ENCODE data around the gene SNCB. TPM values are rescaled to one million over a fixed set of nuclear protein-coding genes. Genes with fewer than 3 reads are reported as not detected.

Gene SNCB
- total and polyA plus RNA-seq, 2 of the 13 experiments (the other 11 are each of a cell fraction or from before 2014, with no cell fraction given): not detected

DNA sequence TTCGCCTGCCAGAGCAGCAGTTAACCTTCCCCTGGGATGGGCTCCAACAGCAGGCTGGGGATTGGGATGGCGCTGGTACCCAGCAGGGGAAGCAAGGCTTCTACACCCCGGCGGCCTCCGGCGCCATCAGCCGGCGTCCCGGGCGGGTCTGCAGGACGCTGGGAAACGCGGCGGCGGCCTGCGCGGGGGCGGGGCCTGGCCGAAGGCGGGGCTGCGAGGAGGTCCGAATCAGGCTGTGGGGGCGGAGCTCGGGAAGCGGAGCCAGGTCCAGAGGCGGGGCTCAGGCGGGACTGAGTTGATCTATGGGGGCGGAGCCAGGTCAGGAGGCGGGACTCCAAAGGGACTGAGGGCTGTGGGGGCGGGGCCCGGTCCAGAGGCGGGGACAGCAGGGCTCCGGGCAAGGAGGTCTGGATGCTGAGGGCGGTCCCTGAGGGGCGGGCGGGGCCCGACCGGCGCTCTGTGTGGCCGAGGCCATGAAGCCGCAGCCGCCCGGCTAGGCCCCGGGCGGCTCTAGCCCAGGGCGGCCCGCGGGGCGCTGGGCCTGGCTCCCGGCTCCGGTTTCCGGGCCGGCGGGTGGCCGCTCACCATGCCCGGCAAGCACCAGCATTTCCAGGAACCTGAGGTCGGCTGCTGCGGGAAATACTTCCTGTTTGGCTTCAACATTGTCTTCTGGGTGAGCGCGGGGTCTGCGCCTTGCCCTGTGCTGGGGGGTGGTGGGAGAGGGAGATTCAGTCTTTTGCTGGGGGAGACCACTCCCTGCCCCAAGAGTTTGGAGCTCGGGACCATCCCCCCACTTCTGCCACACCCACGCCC is 16.9 kb upstream of the SNCB start, which contains the start of gene TSPAN17 (continued):
- TF ChIP-seq, protein P1, sequence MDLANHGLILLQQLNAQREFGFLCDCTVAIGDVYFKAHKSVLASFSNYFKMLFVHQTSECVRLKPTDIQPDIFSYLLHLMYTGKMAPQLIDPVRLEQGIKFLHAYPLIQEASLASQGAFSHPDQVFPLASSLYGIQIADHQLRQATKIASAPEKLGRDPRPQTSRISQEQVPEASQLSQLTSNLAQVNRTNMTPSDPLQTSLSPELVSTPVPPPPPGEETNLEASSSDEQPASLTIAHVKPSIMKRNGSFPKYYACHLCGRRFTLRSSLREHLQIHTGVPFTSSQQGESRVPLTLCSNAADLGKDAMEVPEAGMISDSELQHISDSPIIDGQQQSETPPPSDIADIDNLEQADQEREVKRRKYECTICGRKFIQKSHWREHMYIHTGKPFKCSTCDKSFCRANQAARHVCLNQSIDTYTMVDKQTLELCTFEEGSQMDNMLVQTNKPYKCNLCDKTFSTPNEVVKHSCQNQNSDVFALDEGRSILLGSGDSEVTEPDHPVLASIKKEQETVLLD (CRISPR knock-in tag; IDR thresholded peaks at IDR 0.05; ENCODE audit: low read depth): no peak
- TF ChIP-seq POLR2G (IDR thresholded peaks at IDR 0.05; ENCODE audit: low read depth, low read length) (peak; percentile 82), GATA4 (IDR thresholded peaks at IDR 0.05; ENCODE audit: borderline replicate concordance, low read depth) (0 out of 2 replicates have a peak, but pooled peaks have one; percentile 33), TARDBP (CRISPR knock-in tag; IDR thresholded peaks at IDR 0.05) (no peak), SALL2 (CRISPR knock-in tag; IDR thresholded peaks at IDR 0.05) (no peak; the same call in 1 of the 2 replicates), PHF5A (CRISPR knock-in tag; IDR thresholded peaks at IDR 0.05; ENCODE audit: low read depth, unreplicated experiment) (no peak), IRX3 (CRISPR knock-in tag; IDR thresholded peaks at IDR 0.05; ENCODE audit: borderline replicate concordance, low read depth) (no peak), ZNF773 (CRISPR knock-in tag; IDR thresholded peaks at IDR 0.05; ENCODE audit: borderline replicate concordance) (no peak), ZKSCAN8 (CRISPR knock-in tag; IDR thresholded peaks at IDR 0.05; ENCODE audit: borderline replicate concordance) (no peak)
- TF ChIP-seq, protein P2, sequence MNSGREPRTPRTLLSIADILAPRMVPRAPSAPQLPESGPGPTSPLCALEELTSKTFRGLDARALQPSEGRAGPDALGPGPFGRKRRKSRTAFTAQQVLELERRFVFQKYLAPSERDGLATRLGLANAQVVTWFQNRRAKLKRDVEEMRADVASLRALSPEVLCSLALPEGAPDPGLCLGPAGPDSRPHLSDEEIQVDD (CRISPR knock-in tag; IDR thresholded peaks at IDR 0.05; ENCODE audit: borderline replicate concordance): no peak
- TF ChIP-seq, protein P3, sequence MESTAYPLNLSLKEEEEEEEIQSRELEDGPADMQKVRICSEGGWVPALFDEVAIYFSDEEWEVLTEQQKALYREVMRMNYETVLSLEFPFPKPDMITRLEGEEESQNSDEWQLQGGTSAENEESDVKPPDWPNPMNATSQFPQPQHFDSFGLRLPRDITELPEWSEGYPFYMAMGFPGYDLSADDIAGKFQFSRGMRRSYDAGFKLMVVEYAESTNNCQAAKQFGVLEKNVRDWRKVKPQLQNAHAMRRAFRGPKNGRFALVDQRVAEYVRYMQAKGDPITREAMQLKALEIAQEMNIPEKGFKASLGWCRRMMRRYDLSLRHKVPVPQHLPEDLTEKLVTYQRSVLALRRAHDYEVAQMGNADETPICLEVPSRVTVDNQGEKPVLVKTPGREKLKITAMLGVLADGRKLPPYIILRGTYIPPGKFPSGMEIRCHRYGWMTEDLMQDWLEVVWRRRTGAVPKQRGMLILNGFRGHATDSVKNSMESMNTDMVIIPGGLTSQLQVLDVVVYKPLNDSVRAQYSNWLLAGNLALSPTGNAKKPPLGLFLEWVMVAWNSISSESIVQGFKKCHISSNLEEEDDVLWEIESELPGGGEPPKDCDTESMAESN (CRISPR knock-in tag; conservative IDR thresholded peaks at IDR 0.05): no peak
- TF ChIP-seq, protein P4, sequence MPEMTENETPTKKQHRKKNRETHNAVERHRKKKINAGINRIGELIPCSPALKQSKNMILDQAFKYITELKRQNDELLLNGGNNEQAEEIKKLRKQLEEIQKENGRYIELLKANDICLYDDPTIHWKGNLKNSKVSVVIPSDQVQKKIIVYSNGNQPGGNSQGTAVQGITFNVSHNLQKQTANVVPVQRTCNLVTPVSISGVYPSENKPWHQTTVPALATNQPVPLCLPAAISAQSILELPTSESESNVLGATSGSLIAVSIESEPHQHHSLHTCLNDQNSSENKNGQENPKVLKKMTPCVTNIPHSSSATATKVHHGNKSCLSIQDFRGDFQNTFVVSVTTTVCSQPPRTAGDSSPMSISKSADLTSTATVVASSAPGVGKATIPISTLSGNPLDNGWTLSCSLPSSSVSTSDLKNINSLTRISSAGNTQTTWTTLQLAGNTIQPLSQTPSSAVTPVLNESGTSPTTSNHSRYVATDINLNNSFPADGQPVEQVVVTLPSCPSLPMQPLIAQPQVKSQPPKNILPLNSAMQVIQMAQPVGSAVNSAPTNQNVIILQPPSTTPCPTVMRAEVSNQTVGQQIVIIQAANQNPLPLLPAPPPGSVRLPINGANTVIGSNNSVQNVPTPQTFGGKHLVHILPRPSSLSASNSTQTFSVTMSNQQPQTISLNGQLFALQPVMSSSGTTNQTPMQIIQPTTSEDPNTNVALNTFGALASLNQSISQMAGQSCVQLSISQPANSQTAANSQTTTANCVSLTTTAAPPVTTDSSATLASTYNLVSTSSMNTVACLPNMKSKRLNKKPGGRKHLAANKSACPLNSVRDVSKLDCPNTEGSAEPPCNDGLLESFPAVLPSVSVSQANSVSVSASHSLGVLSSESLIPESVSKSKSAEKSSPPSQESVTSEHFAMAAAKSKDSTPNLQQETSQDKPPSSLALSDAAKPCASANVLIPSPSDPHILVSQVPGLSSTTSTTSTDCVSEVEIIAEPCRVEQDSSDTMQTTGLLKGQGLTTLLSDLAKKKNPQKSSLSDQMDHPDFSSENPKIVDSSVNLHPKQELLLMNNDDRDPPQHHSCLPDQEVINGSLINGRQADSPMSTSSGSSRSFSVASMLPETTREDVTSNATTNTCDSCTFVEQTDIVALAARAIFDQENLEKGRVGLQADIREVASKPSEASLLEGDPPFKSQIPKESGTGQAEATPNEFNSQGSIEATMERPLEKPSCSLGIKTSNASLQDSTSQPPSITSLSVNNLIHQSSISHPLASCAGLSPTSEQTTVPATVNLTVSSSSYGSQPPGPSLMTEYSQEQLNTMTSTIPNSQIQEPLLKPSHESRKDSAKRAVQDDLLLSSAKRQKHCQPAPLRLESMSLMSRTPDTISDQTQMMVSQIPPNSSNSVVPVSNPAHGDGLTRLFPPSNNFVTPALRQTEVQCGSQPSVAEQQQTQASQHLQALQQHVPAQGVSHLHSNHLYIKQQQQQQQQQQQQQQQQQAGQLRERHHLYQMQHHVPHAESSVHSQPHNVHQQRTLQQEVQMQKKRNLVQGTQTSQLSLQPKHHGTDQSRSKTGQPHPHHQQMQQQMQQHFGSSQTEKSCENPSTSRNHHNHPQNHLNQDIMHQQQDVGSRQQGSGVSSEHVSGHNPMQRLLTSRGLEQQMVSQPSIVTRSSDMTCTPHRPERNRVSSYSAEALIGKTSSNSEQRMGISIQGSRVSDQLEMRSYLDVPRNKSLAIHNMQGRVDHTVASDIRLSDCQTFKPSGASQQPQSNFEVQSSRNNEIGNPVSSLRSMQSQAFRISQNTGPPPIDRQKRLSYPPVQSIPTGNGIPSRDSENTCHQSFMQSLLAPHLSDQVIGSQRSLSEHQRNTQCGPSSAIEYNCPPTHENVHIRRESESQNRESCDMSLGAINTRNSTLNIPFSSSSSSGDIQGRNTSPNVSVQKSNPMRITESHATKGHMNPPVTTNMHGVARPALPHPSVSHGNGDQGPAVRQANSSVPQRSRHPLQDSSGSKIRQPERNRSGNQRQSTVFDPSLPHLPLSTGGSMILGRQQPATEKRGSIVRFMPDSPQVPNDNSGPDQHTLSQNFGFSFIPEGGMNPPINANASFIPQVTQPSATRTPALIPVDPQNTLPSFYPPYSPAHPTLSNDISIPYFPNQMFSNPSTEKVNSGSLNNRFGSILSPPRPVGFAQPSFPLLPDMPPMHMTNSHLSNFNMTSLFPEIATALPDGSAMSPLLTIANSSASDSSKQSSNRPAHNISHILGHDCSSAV (CRISPR knock-in tag; IDR thresholded peaks at IDR 0.05; ENCODE audit: borderline replicate concordance): no peak
- TF ChIP-seq, protein P5, sequence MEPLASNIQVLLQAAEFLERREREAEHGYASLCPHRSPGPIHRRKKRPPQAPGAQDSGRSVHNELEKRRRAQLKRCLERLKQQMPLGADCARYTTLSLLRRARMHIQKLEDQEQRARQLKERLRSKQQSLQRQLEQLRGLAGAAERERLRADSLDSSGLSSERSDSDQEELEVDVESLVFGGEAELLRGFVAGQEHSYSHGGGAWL (CRISPR knock-in tag; IDR thresholded peaks at IDR 0.05): peak; percentile 29; the same call in 1 of the 2 replicates
- TF ChIP-seq, protein P6, sequence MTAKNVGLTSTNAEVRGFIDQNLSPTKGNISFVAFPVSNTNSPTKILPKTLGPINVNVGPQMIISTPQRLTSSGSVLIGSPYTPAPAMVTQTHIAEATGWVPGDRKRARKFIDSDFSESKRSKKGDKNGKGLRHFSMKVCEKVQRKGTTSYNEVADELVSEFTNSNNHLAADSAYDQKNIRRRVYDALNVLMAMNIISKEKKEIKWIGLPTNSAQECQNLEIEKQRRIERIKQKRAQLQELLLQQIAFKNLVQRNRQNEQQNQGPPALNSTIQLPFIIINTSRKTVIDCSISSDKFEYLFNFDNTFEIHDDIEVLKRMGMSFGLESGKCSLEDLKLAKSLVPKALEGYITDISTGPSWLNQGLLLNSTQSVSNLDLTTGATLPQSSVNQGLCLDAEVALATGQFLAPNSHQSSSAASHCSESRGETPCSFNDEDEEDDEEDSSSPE (CRISPR knock-in tag; IDR thresholded peaks at IDR 0.05): peak; percentile 61
